ENCODE data around the gene FOSL1. TPM values are rescaled to one million over a fixed set of nuclear protein-coding genes. Genes with fewer than 3 reads are reported as not detected.

The FOSL1 gene
- total and polyA plus RNA-seq, 2 donors from 2014 or later = 0.37 to 3.2 TPM

- FAIRE-seq (no peak), DNase-seq (no peak)
- H3K9me3 ChIP-seq (ENCODE audit: control insufficient read depth in 2 of 3, insufficient read depth in 1 of 3, low read length in 3 of 3) = no peaks in the 10 kb centered on the region
- H3K4me1 ChIP-seq (ENCODE audit: control insufficient read depth in 2 of 3, insufficient read depth in 2 of 3, low read depth in 1 of 3, low read length in 3 of 3) = peaks cover 0 to 44% (median 21%) of the 10 kb centered on the region in 3 donors
- H3K36me3 ChIP-seq (ENCODE audit: control insufficient read depth in 2 of 3, insufficient read depth in 3 of 3, low read length in 3 of 3) = no peaks in the 10 kb centered on the region
- no peak overlapping the region for H3K27ac ChIP-seq (ENCODE audit: low read depth in 2 of 2, low read length in 2 of 2)
- no peak overlapping the region for H3K9ac ChIP-seq (ENCODE audit: low read length in 3 of 3)
- no peak overlapping the region for H3K4me3 ChIP-seq (ENCODE audit: low read length in 3 of 3)
- TF ChIP-seq CTCF (IDR thresholded peaks at IDR 0.05; ENCODE audit: borderline replicate concordance, extremely low read depth, insufficient read depth) = no peak
- intact Hi-C loops (cut with DNase I) = no loop called here
- no peaks in the 10 kb centered on the region for H3K27me3 ChIP-seq (ENCODE audit: control insufficient read depth, insufficient read depth, low read length)
These were observed 16.2 kb upstream of the FOSL1 start for GRCh38 chr11:65916391-65916790.

- no peaks in the 10 kb centered on the region for H3K27me3 ChIP-seq (ENCODE audit: control insufficient read depth, insufficient read depth, low read length)
- peaks cover 0 to 42% (median 20%) of the 10 kb centered on the region in 3 donors for H3K4me1 ChIP-seq (ENCODE audit: control insufficient read depth in 2 of 3, insufficient read depth in 2 of 3, low read depth in 1 of 3, low read length in 3 of 3)
- TF ChIP-seq CTCF (IDR thresholded peaks at IDR 0.05; ENCODE audit: borderline replicate concordance, extremely low read depth, insufficient read depth) = no peak
- no peaks in the 10 kb centered on the region for H3K36me3 ChIP-seq (ENCODE audit: control insufficient read depth in 2 of 3, insufficient read depth in 3 of 3, low read length in 3 of 3)
- H3K9ac ChIP-seq (ENCODE audit: low read length in 3 of 3) = no peak overlapping the region
- FAIRE-seq = no peak
- peak in 1 of 5 donors; percentile 92 for DNase-seq
- intact Hi-C loops (cut with DNase I) = no loop called here
- no peaks in the 10 kb centered on the region for H3K9me3 ChIP-seq (ENCODE audit: control insufficient read depth in 2 of 3, insufficient read depth in 1 of 3, low read length in 3 of 3)
- peak overlapping the region; percentile 32 to 59 for H3K27ac ChIP-seq (ENCODE audit: low read depth in 2 of 2, low read length in 2 of 2)
- no peak overlapping the region for H3K4me3 ChIP-seq (ENCODE audit: low read length in 3 of 3)
These were observed 15.6 kb upstream of the FOSL1 start for GRCh38 chr11:65915821-65916251.

GRCh38 chr11:65915101-65915820 lies 15.1 kb upstream of the FOSL1 start:
- Histone ChIP-seq H3K36me3 (ENCODE audit: control insufficient read depth in 2 of 3, insufficient read depth in 3 of 3, low read length in 3 of 3) (no peaks in the 10 kb centered on the region), H3K27me3 (ENCODE audit: control insufficient read depth, insufficient read depth, low read length) (no peaks in the 10 kb centered on the region), H3K9me3 (ENCODE audit: control insufficient read depth in 2 of 3, insufficient read depth in 1 of 3, low read length in 3 of 3) (no peaks in the 10 kb centered on the region), H3K9ac (ENCODE audit: low read length in 3 of 3) (no peak overlapping the region), H3K4me1 (ENCODE audit: control insufficient read depth in 2 of 3, insufficient read depth in 2 of 3, low read depth in 1 of 3, low read length in 3 of 3) (peaks cover 0 to 37% (median 15%) of the 10 kb centered on the region in 3 donors), H3K4me3 (ENCODE audit: low read length in 3 of 3) (no peak overlapping the region), H3K27ac (ENCODE audit: low read depth in 2 of 2, low read length in 2 of 2) (peak overlapping the region; percentile 43 to 59)
- intact Hi-C loops (cut with DNase I) = no loop called here
- no peak for TF ChIP-seq CTCF (IDR thresholded peaks at IDR 0.05; ENCODE audit: borderline replicate concordance, extremely low read depth, insufficient read depth)
- FAIRE-seq (no peak), DNase-seq (no peak)
